DOHH2 (cell line): ENCODE data around the gene OXNAD1.

Experiments
- H3F3A ChIP-seq: fragments of 200-600 bp; sonication (generic), shearing (Covaris generic); 2 replicates; pipeline ENCODE4 v1.6.0; 2016; ENCODE audit warnings: antibody characterized with exemption, mild to moderate bottlenecking; ENCODE audit not compliant: control insufficient read depth, insufficient read depth
- H3K27ac ChIP-seq: fragments of 200-600 bp; sonication (generic); 2 replicates; pipeline ENCODE4 v1.5.1; 2014; ENCODE audit warnings: low read depth, mild to moderate bottlenecking, low read length, moderate library complexity
- H3K27me3 ChIP-seq: fragments of 200-600 bp; sonication (generic); 2 replicates; pipeline ENCODE4 v1.6.1; 2014; ENCODE audit warnings: mild to moderate bottlenecking, low read length, mixed read lengths; ENCODE audit not compliant: control insufficient read depth
- H3K36me3 ChIP-seq: fragments of 200-600 bp; sonication (generic); 2 replicates; pipeline ENCODE4 v1.6.1; 2014; ENCODE audit warnings: mild to moderate bottlenecking, low read length, moderate library complexity, mixed read lengths; ENCODE audit not compliant: control insufficient read depth
- H3K4me1 ChIP-seq: fragments of 200-600 bp; sonication (generic); 2 replicates; pipeline ENCODE4 v1.6.1; 2014; ENCODE audit warnings: mild to moderate bottlenecking, low read length, mixed read lengths; ENCODE audit not compliant: control insufficient read depth
- H3K4me2 ChIP-seq: fragments of 200-600 bp; sonication (generic); 2 replicates; pipeline ENCODE4 v1.6.0; 2014; ENCODE audit warnings: mild to moderate bottlenecking, low read length, moderate library complexity
- H3K4me3 ChIP-seq: fragments of 200-600 bp; sonication (generic); 2 replicates; pipeline ENCODE4 v1.5.1; 2014; ENCODE audit warnings: mild to moderate bottlenecking, low read length, mixed read lengths
- H3K79me2 ChIP-seq: fragments of 200-600 bp; sonication (generic); 2 replicates; pipeline ENCODE4 v1.6.1; 2014; ENCODE audit warnings: mild to moderate bottlenecking, low read length, mixed read lengths; ENCODE audit not compliant: control insufficient read depth
- H3K9me2 ChIP-seq: fragments of 200-600 bp; sonication (generic); replicated peaks from 2 replicates; pipeline ENCODE4 v1.6.1; 2014; ENCODE audit warnings: mild to moderate bottlenecking, low read length, mixed read lengths; ENCODE audit not compliant: control insufficient read depth
- H3K9me3 ChIP-seq: fragments of 200-600 bp; sonication (generic); 2 replicates; pipeline ENCODE4 v1.6.1; 2014; ENCODE audit warnings: antibody characterized with exemption, low read length, mixed read lengths; ENCODE audit not compliant: control insufficient read depth, insufficient read depth
- H4K20me1 ChIP-seq: fragments of 200-600 bp; sonication (generic); 2 replicates; pipeline ENCODE4 v1.6.0; 2014; ENCODE audit warnings: low read depth, mild to moderate bottlenecking, antibody characterized with exemption, low read length, moderate library complexity; ENCODE audit not compliant: control insufficient read depth, insufficient read depth
- CTCF ChIP-seq: fragments of 200-600 bp; sonication (generic); IDR thresholded peaks from one replicate; pipeline ENCODE4 v1.5.1; 2014; ENCODE audit warnings: antibody characterized with exemption, mild to moderate bottlenecking, low read depth, low read length; ENCODE audit not compliant: poor library complexity, severe bottlenecking
- EZH2phosphoT487 ChIP-seq: fragments of 200-600 bp; sonication (generic); IDR thresholded peaks from 2 replicates; pipeline ENCODE4 v1.6.1; 2017; ENCODE audit warnings: borderline replicate concordance, mild to moderate bottlenecking, antibody characterized with exemption, low read length, moderate library complexity, mixed read lengths

OXNAD1 gene

DNA sequence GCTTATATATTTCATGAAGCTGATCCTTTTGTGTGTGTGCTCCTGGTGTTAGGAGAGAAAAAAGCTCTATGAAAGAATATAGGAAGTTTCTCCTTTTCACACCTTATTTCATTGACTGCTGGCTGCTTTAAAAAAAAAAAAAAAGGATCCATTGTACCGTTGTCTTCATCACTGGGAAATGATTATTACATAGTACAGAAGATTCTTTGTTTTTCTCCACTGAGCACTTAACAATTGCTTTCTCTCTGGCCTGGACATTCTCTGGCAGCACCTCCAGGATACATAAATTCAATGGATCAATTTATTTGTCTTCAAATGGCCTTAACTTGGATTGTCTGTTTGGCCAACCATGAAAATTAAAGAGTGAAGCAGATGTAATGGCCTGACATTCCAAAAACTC, 37.4 kb upstream of the OXNAD1 start:
- Histone ChIP-seq H3K79me2 (no peaks in the 10 kb centered on the region), H3K4me3 (no peak overlapping the region), H3K9me2 (no peaks in the 10 kb centered on the region), H3K36me3 (no peaks in the 10 kb centered on the region), H3F3A (no peaks in the 10 kb centered on the region), H3K4me2 (no peak overlapping the region), H3K27ac (no peak overlapping the region), H3K4me1 (no peaks in the 10 kb centered on the region), H4K20me1 (no peaks in the 10 kb centered on the region), H3K27me3 (peaks cover 2% of the 10 kb centered on the region; the same call in 1 of the 2 replicates), H3K9me3 (no peaks in the 10 kb centered on the region)
- TF ChIP-seq CTCF, result no peak
- no peak for TF ChIP-seq EZH2phosphoT487

GRCh38 chr3:16229681-16230080, 35.3 kb upstream of the OXNAD1 start:
- no peak overlapping the region for H3K4me3 ChIP-seq
- no peaks in the 10 kb centered on the region for H3K79me2 ChIP-seq
- no peaks in the 10 kb centered on the region for H3K4me1 ChIP-seq
- H3K36me3 ChIP-seq, result no peaks in the 10 kb centered on the region
- H3F3A ChIP-seq, result no peaks in the 10 kb centered on the region
- H3K9me2 ChIP-seq, result no peaks in the 10 kb centered on the region
- H3K27ac ChIP-seq, result no peak overlapping the region
- H3K27me3 ChIP-seq, result peaks cover 2% of the 10 kb centered on the region; the same call in 1 of the 2 replicates
- H3K9me3 ChIP-seq, result no peaks in the 10 kb centered on the region
- no peak overlapping the region for H3K4me2 ChIP-seq
- H4K20me1 ChIP-seq, result no peaks in the 10 kb centered on the region
- TF ChIP-seq EZH2phosphoT487 (no peak), CTCF (no peak)

DNA sequence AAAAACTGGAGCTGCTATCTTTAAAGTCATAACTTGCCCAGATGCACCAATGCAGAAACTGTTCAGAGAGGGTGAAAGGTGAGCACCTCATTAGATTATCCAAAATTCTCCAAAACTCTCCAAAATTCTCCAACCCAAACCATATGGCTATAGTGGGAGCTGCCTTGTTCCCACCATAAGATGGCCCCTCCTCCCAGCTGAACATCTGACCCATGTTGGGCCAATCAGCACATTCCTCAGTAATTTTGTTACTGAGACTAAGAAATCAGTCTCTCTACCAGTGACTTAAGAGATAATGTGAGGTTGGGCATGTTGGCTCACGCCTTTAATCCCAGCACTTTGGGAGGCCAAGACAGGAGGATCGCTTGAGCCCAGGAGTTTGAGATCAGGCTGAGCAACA, 33.0 kb upstream of the OXNAD1 start:
- no peak overlapping the region for H3K4me3 ChIP-seq
- TF ChIP-seq CTCF (no peak), EZH2phosphoT487 (no peak)

GRCh38 chr3:16233806-16234205, 31.2 kb upstream of the OXNAD1 start:
- Histone ChIP-seq H3K27me3 (peaks cover 2% of the 10 kb centered on the region; the same call in 1 of the 2 replicates), H3K4me3 (no peak overlapping the region), H3F3A (no peaks in the 10 kb centered on the region), H3K9me2 (no peaks in the 10 kb centered on the region), H3K9me3 (no peaks in the 10 kb centered on the region), H3K4me2 (no peak overlapping the region), H3K4me1 (no peaks in the 10 kb centered on the region), H3K27ac (no peak overlapping the region), H4K20me1 (no peaks in the 10 kb centered on the region), H3K79me2 (no peaks in the 10 kb centered on the region), H3K36me3 (no peaks in the 10 kb centered on the region)
- TF ChIP-seq CTCF, result no peak
- no peak for TF ChIP-seq EZH2phosphoT487

More for the DNA sequence above, 33.0 kb upstream of the OXNAD1 start:
- Histone ChIP-seq H3K79me2 (no peaks in the 10 kb centered on the region), H3K4me2 (no peak overlapping the region), H3K4me1 (no peaks in the 10 kb centered on the region), H3K27me3 (peaks cover 2% of the 10 kb centered on the region; the same call in 1 of the 2 replicates), H4K20me1 (no peaks in the 10 kb centered on the region), H3F3A (no peaks in the 10 kb centered on the region), H3K9me3 (no peaks in the 10 kb centered on the region), H3K27ac (no peak overlapping the region), H3K36me3 (no peaks in the 10 kb centered on the region), H3K9me2 (no peaks in the 10 kb centered on the region)
